PFSK-1 (cell line): ENCODE data around the gene ZNF593.

Source experiments
- FOXP2 ChIP-seq: optimal IDR thresholded peaks from 2 replicates; pipeline ENCODE3; 2011; ENCODE audit warnings: borderline replicate concordance, control low read depth, inconsistent platforms; ENCODE audit not compliant: insufficient read depth; ENCODE audit errors: extremely low read length, extremely low read depth
- POLR2AphosphoS5 ChIP-seq: IDR thresholded peaks from 2 replicates; pipeline ENCODE4 v1.6.1; 2012; ENCODE audit warnings: low read depth, mild to moderate bottlenecking, control low read depth, low read length, moderate library complexity
- REST ChIP-seq, 2 experiments: IDR thresholded peaks; 2 replicates each; pipeline versions ENCODE4 v1.6.1 to v1.8.0; 2011 to 2012; ENCODE audit warnings: low read depth in 2 of 2, low read length in 2 of 2, control low read depth in 1 of 2, inconsistent platforms in 1 of 2, mild to moderate bottlenecking in 1 of 2, moderate library complexity in 1 of 2; ENCODE audit not compliant: insufficient read depth in 1 of 2
- SIN3A ChIP-seq: IDR thresholded peaks from 2 replicates; pipeline ENCODE4 v1.6.1; 2012; ENCODE audit warnings: mild to moderate bottlenecking, low read length, moderate library complexity, borderline replicate concordance; ENCODE audit not compliant: insufficient read depth
- TAF1 ChIP-seq: IDR thresholded peaks from 2 replicates; pipeline ENCODE4 v1.6.1; 2012; ENCODE audit warnings: low read length, control low read depth, borderline replicate concordance; ENCODE audit not compliant: insufficient read depth

- TF ChIP-seq SIN3A (no peak), REST (IDR thresholded peaks at IDR 0.05; ENCODE audit: insufficient read depth in 1 of 2, low read depth in 2 of 2, low read length in 2 of 2) (no peak), POLR2AphosphoS5 (no peak), TAF1 (no peak), FOXP2 (no peak)
Measured at GRCh38 chr1:26177182-26177684, 7.5 kb downstream of the ZNF593 start, which contains the start of gene CNKSR1.
